Karpas-422 (cell line): ENCODE measurements around the gene MDK. TPM values are rescaled to one million over a fixed set of nuclear protein-coding genes. Genes with fewer than 3 reads are reported as not detected.

Source experiments
- DNase-seq: peaks from one replicate; pipeline ENCODE4 v3.0.0-alpha.2; 2015
- H2AFZ ChIP-seq: fragments of 200-600 bp; sonication (generic); 2 replicates; pipeline ENCODE4 v1.6.1; 2014; ENCODE audit warnings: antibody characterized with exemption, low read length, mixed read lengths
- H3K27ac ChIP-seq: fragments of 200-600 bp; sonication (generic); 2 replicates; pipeline ENCODE4 v1.5.1; 2014; ENCODE audit warnings: mild to moderate bottlenecking, low read length, moderate library complexity
- H3K27me3 ChIP-seq: fragments of 200-600 bp; sonication (generic); 2 replicates; pipeline ENCODE4 v1.6.1; 2014; ENCODE audit warnings: low read length, mixed read lengths
- H3K36me3 ChIP-seq: fragments of 200-600 bp; sonication (generic); 2 replicates; pipeline ENCODE4 v1.6.1; 2014; ENCODE audit warnings: low read length, mixed read lengths; ENCODE audit not compliant: insufficient read depth
- H3K4me1 ChIP-seq: fragments of 200-600 bp; sonication (generic); 2 replicates; pipeline ENCODE4 v1.6.1; 2014; ENCODE audit warnings: mild to moderate bottlenecking, low read length, mixed read lengths
- H3K4me2 ChIP-seq: fragments of 200-600 bp; sonication (generic); 2 replicates; pipeline ENCODE4 v1.6.1; 2014; ENCODE audit warnings: low read length, low read depth, mild to moderate bottlenecking; ENCODE audit not compliant: poor library complexity, severe bottlenecking
- H3K4me3 ChIP-seq: fragments of 200-600 bp; sonication (generic); 2 replicates; pipeline ENCODE4 v1.5.1; 2014; ENCODE audit warnings: mild to moderate bottlenecking, antibody characterized with exemption, low read length, mixed read lengths
- H3K79me2 ChIP-seq: fragments of 200-600 bp; sonication (generic); 2 replicates; pipeline ENCODE4 v1.6.1; 2014; ENCODE audit warnings: mild to moderate bottlenecking, low read length, mixed read lengths
- H3K9ac ChIP-seq: fragments of 200-600 bp; sonication (generic); 2 replicates; pipeline ENCODE4 v1.6.0; 2014; ENCODE audit warnings: low read length
- H3K9me2 ChIP-seq: fragments of 200-600 bp; sonication (generic), shearing (Covaris generic); replicated peaks from 2 replicates; pipeline ENCODE4 v1.6.0; 2014; ENCODE audit warnings: mild to moderate bottlenecking, low read length, moderate library complexity; ENCODE audit not compliant: insufficient read depth
- H3K9me3 ChIP-seq: fragments of 300-700, 200-600 bp; sonication (generic); 2 replicates; pipeline ENCODE4 v1.6.1; 2014; ENCODE audit warnings: low read length, mixed read lengths
- H4K20me1 ChIP-seq: fragments of 200-600 bp; sonication (generic); 2 replicates; pipeline ENCODE4 v1.6.1; 2014; ENCODE audit warnings: mild to moderate bottlenecking, antibody characterized with exemption, low read length, low read depth; ENCODE audit not compliant: insufficient read depth
- total RNA-seq: library from RNA; depleted of rRNA; stranded (reverse); fragments of >200 nt; shearing (Covaris generic); gene quantifications from 2 replicates; pipeline ENCODE4 v1.2.3, GENCODE V29; 2014; ENCODE audit warnings: low replicate concordance

The MDK gene
- total RNA-seq, 1 experiment from 2014 or later, result 6.9 TPM

- H3K4me3 ChIP-seq, result no peak overlapping the region
- no peaks in the 10 kb centered on the region for H3K9me3 ChIP-seq
- H4K20me1 ChIP-seq, result peaks cover 7% of the 10 kb centered on the region; the same call in 1 of the 2 replicates
- H3K36me3 ChIP-seq, result no peaks in the 10 kb centered on the region
- peaks cover 38% of the 10 kb centered on the region for H3K4me1 ChIP-seq
- no peaks in the 10 kb centered on the region for H3K79me2 ChIP-seq
- no peak overlapping the region for H3K27ac ChIP-seq
- H3K9me2 ChIP-seq, result no peaks in the 10 kb centered on the region
- no peak for DNase-seq
- H2AFZ ChIP-seq, result no peak overlapping the region
- no peaks in the 10 kb centered on the region for H3K27me3 ChIP-seq
- H3K4me2 ChIP-seq, result no peak overlapping the region
- H3K9ac ChIP-seq, result no peak overlapping the region
These were observed 3.9 kb downstream of the MDK start for GRCh38 chr11:46385169-46386004.

GRCh38 chr11:46386005-46386578 is 4.6 kb downstream of the MDK start:
- no peak overlapping the region for H3K9ac ChIP-seq
- peaks cover 31% of the 10 kb centered on the region for H3K4me1 ChIP-seq
- H3K9me2 ChIP-seq, result no peaks in the 10 kb centered on the region
- no peak overlapping the region for H3K4me2 ChIP-seq
- no peak overlapping the region for H2AFZ ChIP-seq
- H3K27ac ChIP-seq, result no peak overlapping the region
- H3K36me3 ChIP-seq, result no peaks in the 10 kb centered on the region
- H4K20me1 ChIP-seq, result peaks cover 4% of the 10 kb centered on the region; the same call in 1 of the 2 replicates
- no peaks in the 10 kb centered on the region for H3K27me3 ChIP-seq
- H3K9me3 ChIP-seq, result no peaks in the 10 kb centered on the region
- no peaks in the 10 kb centered on the region for H3K79me2 ChIP-seq
- no peak for DNase-seq
- H3K4me3 ChIP-seq, result no peak overlapping the region

- Histone ChIP-seq H3K9me2 (no peaks in the 10 kb centered on the region), H3K36me3 (no peaks in the 10 kb centered on the region), H3K79me2 (no peaks in the 10 kb centered on the region), H3K9ac (no peak overlapping the region), H3K4me1 (peaks cover 29% of the 10 kb centered on the region), H4K20me1 (peaks cover 4% of the 10 kb centered on the region; the same call in 1 of the 2 replicates), H2AFZ (no peak overlapping the region), H3K27ac (no peak overlapping the region), H3K9me3 (no peaks in the 10 kb centered on the region), H3K4me3 (no peak overlapping the region), H3K27me3 (no peaks in the 10 kb centered on the region), H3K4me2 (no peak overlapping the region)
- no peak for DNase-seq
These were observed 5.2 kb downstream of the MDK start for GRCh38 chr11:46386674-46387073.

- peaks cover 26% of the 10 kb centered on the region for H3K4me1 ChIP-seq
- no peak overlapping the region for H3K9ac ChIP-seq
- H3K27me3 ChIP-seq, result no peaks in the 10 kb centered on the region
- H3K4me2 ChIP-seq, result no peak overlapping the region
- no peak for DNase-seq
- no peak overlapping the region for H2AFZ ChIP-seq
- no peaks in the 10 kb centered on the region for H3K9me3 ChIP-seq
- H3K79me2 ChIP-seq, result no peaks in the 10 kb centered on the region
- no peaks in the 10 kb centered on the region for H3K9me2 ChIP-seq
- H4K20me1 ChIP-seq, result peaks cover 1% of the 10 kb centered on the region; the same call in 1 of the 2 replicates
- H3K4me3 ChIP-seq, result no peak overlapping the region
- no peak overlapping the region for H3K27ac ChIP-seq
- H3K36me3 ChIP-seq, result no peaks in the 10 kb centered on the region
These were observed 6.0 kb downstream of the MDK start for GRCh38 chr11:46387456-46387855.

GRCh38 chr11:46387919-46388618 is 6.6 kb downstream of the MDK start:
- H3K4me1 ChIP-seq, result peaks cover 30% of the 10 kb centered on the region
- H3K27me3 ChIP-seq, result no peaks in the 10 kb centered on the region
- H3K4me2 ChIP-seq, result no peak overlapping the region
- H3K9me2 ChIP-seq, result no peaks in the 10 kb centered on the region
- no peaks in the 10 kb centered on the region for H3K79me2 ChIP-seq
- no peak overlapping the region for H3K27ac ChIP-seq
- no peak for DNase-seq
- no peak overlapping the region for H2AFZ ChIP-seq
- no peak overlapping the region for H3K4me3 ChIP-seq
- peaks cover 5% of the 10 kb centered on the region; the same call in 1 of the 2 replicates for H4K20me1 ChIP-seq
- H3K9me3 ChIP-seq, result no peaks in the 10 kb centered on the region
- no peak overlapping the region for H3K9ac ChIP-seq
- H3K36me3 ChIP-seq, result no peaks in the 10 kb centered on the region

GRCh38 chr11:46388619-46389449 is 7.4 kb downstream of the MDK start:
- H3K9ac ChIP-seq, result no peak overlapping the region
- peaks cover 11% of the 10 kb centered on the region for H4K20me1 ChIP-seq
- no peaks in the 10 kb centered on the region for H3K27me3 ChIP-seq
- H3K79me2 ChIP-seq, result no peaks in the 10 kb centered on the region
- peak overlapping the region; percentile 70; the same call in 1 of the 2 replicates for H3K4me3 ChIP-seq
- H2AFZ ChIP-seq, result no peak overlapping the region
- no peak for DNase-seq
- H3K9me2 ChIP-seq, result no peaks in the 10 kb centered on the region
- H3K27ac ChIP-seq, result no peak overlapping the region
- peaks cover 30% of the 10 kb centered on the region for H3K4me1 ChIP-seq
- peak overlapping the region; percentile 83 for H3K4me2 ChIP-seq
- no peaks in the 10 kb centered on the region for H3K9me3 ChIP-seq
- H3K36me3 ChIP-seq, result no peaks in the 10 kb centered on the region

GRCh38 chr11:46389450-46390330 is 8.2 kb downstream of the MDK start:
- Histone ChIP-seq H3K36me3 (no peaks in the 10 kb centered on the region), H3K79me2 (no peaks in the 10 kb centered on the region), H2AFZ (peak overlapping the region; percentile 85; the same call in 1 of the 2 replicates), H3K27ac (no peak overlapping the region), H3K9me2 (no peaks in the 10 kb centered on the region), H3K9me3 (no peaks in the 10 kb centered on the region), H4K20me1 (peaks cover 11% of the 10 kb centered on the region), H3K27me3 (no peaks in the 10 kb centered on the region), H3K4me1 (peaks cover 30% of the 10 kb centered on the region), H3K4me2 (peak overlapping the region; percentile 83), H3K9ac (peak overlapping the region; percentile 44), H3K4me3 (peak overlapping the region; percentile 70)
- DNase-seq, result peak; percentile 90
